B cell (primary cell): ENCODE measurements around the gene LNX1. TPM values are rescaled to one million over a fixed set of nuclear protein-coding genes. Genes with fewer than 3 reads are reported as not detected.

Experiments
- ATAC-seq: fragments of 200-7000 bp; cut with Tn5 transposase; one replicate; pipeline ENCODE4 v1.10.0; 2021; ENCODE audit warnings: low read depth, mild to moderate bottlenecking, moderate number of reproducible peaks, moderate library complexity
- CTCF ChIA-PET: fragments of 350-600 bp; sonication (Branson Sonifier 250); formaldehyde crosslinking; loops from one replicate; lab custom pipeline; 2021; ENCODE audit warnings: antibody characterized with exemption, inconsistent platforms; lab: Charles Lee
- POLR2A ChIA-PET: fragments of 350-600 bp; sonication (Branson Sonifier 250); formaldehyde crosslinking; loops from one replicate; lab custom pipeline; 2021; ENCODE audit warnings: antibody characterized with exemption; lab: Charles Lee
- DNase-seq: peaks from one replicate; pipeline ENCODE4 v3.0.0; 2013
- H2AFZ ChIP-seq: 2 replicates; pipeline ENCODE4 v1.6.1; 2012; ENCODE audit warnings: mild to moderate bottlenecking, low read depth, low read length; ENCODE audit not compliant: insufficient read depth, poor library complexity, severe bottlenecking
- H3K27ac ChIP-seq, 2 donors: 1 replicate in 1 of 2; 2 replicates in 1 of 2; pipeline ENCODE4 v1.5.1; 2012 to 2013; ENCODE audit warnings: low read length in 2 of 2, mild to moderate bottlenecking in 2 of 2, moderate library complexity in 1 of 2
- H3K27me3 ChIP-seq, 4 experiments: fragments of 200-600 bp in 1 of 4; sonication (generic) in 1 of 4; replicated peaks in 1 of 4; 1 replicate in 2 of 4; 2 replicates in 2 of 4; pipeline versions ENCODE4 v1.6.1 to v1.7.0; 2013 to 2016; ENCODE audit warnings: low read length in 3 of 4, mild to moderate bottlenecking in 2 of 4, mixed read lengths in 1 of 4, moderate library complexity in 1 of 4; ENCODE audit not compliant: insufficient read depth in 4 of 4, control insufficient read depth in 3 of 4; ENCODE audit errors: control extremely low read depth in 1 of 4
- H3K36me3 ChIP-seq, 2 experiments: replicated peaks in 1 of 2; 1 replicate in 1 of 2; 2 replicates in 1 of 2; pipeline versions ENCODE4 v1.6.1 to v1.7.1; 2013; ENCODE audit warnings: low read length in 1 of 2; ENCODE audit not compliant: insufficient read depth in 2 of 2, control insufficient read depth in 1 of 2; ENCODE audit errors: control extremely low read depth in 1 of 2, extremely low read depth in 1 of 2
- H3K4me1 ChIP-seq, 2 donors: fragments of 200-600 bp in 1 of 2; sonication (generic) in 1 of 2; 1 replicate in 1 of 2; 2 replicates in 1 of 2; pipeline versions ENCODE4 v1.5.1 to v1.6.1; 2013 to 2017; ENCODE audit warnings: low read length in 2 of 2; ENCODE audit not compliant: control insufficient read depth in 2 of 2, insufficient read depth in 2 of 2
- H3K4me2 ChIP-seq: replicated peaks from 2 replicates; pipeline ENCODE3; 2012; ENCODE audit warnings: mild to moderate bottlenecking, low read depth, low read length; ENCODE audit not compliant: poor library complexity, severe bottlenecking
- H3K4me3 ChIP-seq, 5 experiments: fragments of 200-600 bp in 1 of 5; sonication (generic) in 1 of 5; 1 replicate in 3 of 5; 2 replicates in 2 of 5; pipeline versions ENCODE4 v1.5.1 to v1.7.0; 2011 to 2016; ENCODE audit warnings: low read length in 4 of 5, mild to moderate bottlenecking in 4 of 5, low read depth in 2 of 5, control low read depth in 1 of 5, moderate library complexity in 1 of 5; ENCODE audit not compliant: insufficient read depth in 1 of 5; ENCODE audit errors: control extremely low read depth in 1 of 5, extremely low read depth in 1 of 5
- H3K79me2 ChIP-seq: fragments of 200-600 bp; sonication (generic); one replicate; pipeline ENCODE4 v1.6.0; 2016; ENCODE audit warnings: low read length; ENCODE audit not compliant: control insufficient read depth, insufficient read depth
- H3K9ac ChIP-seq: fragments of 200-600 bp; sonication (generic); 2 replicates; pipeline ENCODE4 v1.6.1; 2017; ENCODE audit warnings: mild to moderate bottlenecking, low read length, moderate library complexity
- H3K9me3 ChIP-seq, 3 donors: one replicate each; pipeline versions ENCODE4 v1.6.1 to v1.7.1; 2013; ENCODE audit warnings: low read length in 2 of 3; ENCODE audit not compliant: control insufficient read depth in 2 of 3, insufficient read depth in 1 of 3; ENCODE audit errors: control extremely low read depth in 1 of 3
- H4K20me1 ChIP-seq: 2 replicates; pipeline ENCODE4 v1.6.0; 2012; ENCODE audit warnings: mild to moderate bottlenecking, low read length; ENCODE audit not compliant: insufficient read depth, control insufficient read depth, poor library complexity, severe bottlenecking
- H3K27ac Mint-ChIP-seq: one replicate; pipeline ENCODE4 v1.8.0; 2021; ENCODE audit warnings: mixed read lengths
- H3K27me3 Mint-ChIP-seq: one replicate; pipeline ENCODE4 v1.8.0; 2021; ENCODE audit warnings: mixed read lengths
- H3K4me1 Mint-ChIP-seq: one replicate; pipeline ENCODE4 v1.8.0; 2021; ENCODE audit warnings: mixed read lengths
- H3K4me3 Mint-ChIP-seq: one replicate; pipeline ENCODE4 v1.8.0; 2021; ENCODE audit warnings: mixed read lengths
- H3K9me3 Mint-ChIP-seq: one replicate; pipeline ENCODE4 v1.8.0; 2022; ENCODE audit warnings: mixed read lengths; ENCODE audit not compliant: insufficient read depth
- CTCF ChIP-seq: fragments of 200-600 bp; IDR thresholded peaks from one replicate; pipeline ENCODE4 v1.8.0; 2022; ENCODE audit warnings: antibody characterized with exemption, mild to moderate bottlenecking
- EZH2 ChIP-seq: IDR thresholded peaks from 2 replicates; pipeline ENCODE4 v1.6.1; 2012; ENCODE audit warnings: borderline replicate concordance, low read depth, mild to moderate bottlenecking, moderate library complexity, low read length; ENCODE audit not compliant: insufficient read depth, poor library complexity, severe bottlenecking
- WGBS: methylation state at CpG from one replicate; pipeline ENCODE4 v1.1.5; 2013; ENCODE audit warnings: missing lambda C conversion rate; ENCODE audit not compliant: insufficient coverage; 5-methylcytosine and 5-hydroxymethylcytosine counted together
- intact Hi-C: fragments of 100-400 bp; cut with micrococcal nuclease; formaldehyde crosslinking; loops from one replicate; pipeline ENCODE4 v1.10.0; 2022
- polyA plus RNA-seq: library from polyadenylated mRNA; depleted of rRNA; stranded (reverse); fragments of >200 nt; gene quantifications from 2 replicates; pipeline ENCODE4 v1.2.3, GENCODE V29; 2012
- total RNA-seq, 2 donors: library from RNA; stranded (reverse); fragments of 120-200 nt in 1 of 2; gene quantifications; 1 replicate in 1 of 2; 2 replicates in 1 of 2; pipeline versions ENCODE4 v1.2.3 to v1.2.4, GENCODE V29; 2013 to 2022

The LNX1 gene
- total and polyA plus RNA-seq, 2 donors (not counting 1 experiment from before 2014, with no cell fraction given) = not detected

DNA sequence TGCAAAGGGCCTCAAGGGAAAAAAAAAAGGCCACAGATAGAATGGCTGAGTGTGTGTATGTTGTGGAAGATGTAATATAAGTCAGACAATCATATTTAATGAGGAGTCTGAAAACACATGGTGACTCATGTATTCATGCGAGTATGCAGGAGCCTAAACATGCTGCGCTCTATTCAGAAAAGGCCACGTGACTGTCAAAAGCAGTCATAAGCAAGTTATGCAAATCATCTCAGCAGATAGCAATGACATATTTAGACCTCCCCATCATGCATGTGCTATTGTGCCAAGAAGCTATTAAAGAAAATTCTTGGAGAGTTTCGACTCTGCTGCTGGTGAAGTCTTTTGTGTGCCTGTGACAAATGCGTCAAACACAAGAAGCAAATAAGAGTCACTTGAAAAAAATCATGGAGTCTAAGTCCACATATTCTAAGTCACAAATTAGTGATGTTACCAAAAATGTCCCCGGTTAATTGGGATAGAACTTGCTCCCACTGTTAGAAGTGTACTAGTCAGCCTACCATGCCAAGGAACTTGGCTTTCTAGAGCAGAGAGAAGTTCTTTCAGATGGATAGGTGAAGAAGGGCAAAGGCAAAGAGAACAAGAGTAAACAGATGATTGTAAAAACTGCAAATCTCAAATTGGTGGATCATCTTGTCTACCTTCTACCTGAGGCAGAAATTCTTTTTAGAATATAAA lies 5.0 kb downstream of the LNX1 start:
- Mint-ChIP-seq H3K27me3 (peaks cover 45% of the 10 kb centered on the region), H3K27ac (no peak overlapping the region), H3K9me3 (no peaks in the 10 kb centered on the region), H3K4me1 (peaks cover 3% of the 10 kb centered on the region), H3K4me3 (no peak overlapping the region)
- H3K9me3 ChIP-seq = peaks cover 0 to 1% (median 0%) of the 10 kb centered on the region in 3 donors
- TF ChIP-seq CTCF = no peak
- TF ChIP-seq EZH2 = no peak
- H3K79me2 ChIP-seq = no peaks in the 10 kb centered on the region
- H4K20me1 ChIP-seq = no peaks in the 10 kb centered on the region
- intact Hi-C loops = no loop called here
- WGBS = no CpG with 5 or more reads among the region's 6 CpGs
- peaks cover 0 to 8% (median 3%) of the 10 kb centered on the region in 4 experiments for H3K27me3 ChIP-seq
- H3K27ac ChIP-seq = no peak overlapping the region
- CTCF ChIA-PET = no interaction called here
- DNase-seq (no peak), ATAC-seq (no peak)
- H3K9ac ChIP-seq = no peak overlapping the region
- H3K36me3 ChIP-seq = no peaks in the 10 kb centered on the region
- POLR2A ChIA-PET = no interaction called here
- no peak overlapping the region for H3K4me3 ChIP-seq
- H3K4me2 ChIP-seq = no peak overlapping the region
- no peak overlapping the region for H2AFZ ChIP-seq
- H3K4me1 ChIP-seq = peaks cover 0 to 4% of the 10 kb centered on the region in 2 donors

- Histone ChIP-seq H3K4me3 (no peak overlapping the region), H3K27me3 (peaks cover 0 to 6% (median 0%) of the 10 kb centered on the region in 4 experiments), H3K4me2 (no peak overlapping the region), H3K27ac (no peak overlapping the region), H3K9me3 (no peaks in the 10 kb centered on the region), H4K20me1 (no peaks in the 10 kb centered on the region), H3K9ac (no peak overlapping the region), H2AFZ (no peak overlapping the region), H3K4me1 (no peaks in the 10 kb centered on the region), H3K36me3 (no peaks in the 10 kb centered on the region), H3K79me2 (no peaks in the 10 kb centered on the region)
- WGBS = 50% methylated on average over 1 of the region's 4 CpGs
- POLR2A ChIA-PET = no interaction called here
- TF ChIP-seq CTCF = no peak
- TF ChIP-seq EZH2 = no peak
- Mint-ChIP-seq H3K9me3 (no peaks in the 10 kb centered on the region), H3K27ac (no peak overlapping the region), H3K27me3 (peaks cover 33% of the 10 kb centered on the region), H3K4me1 (no peaks in the 10 kb centered on the region), H3K4me3 (no peak overlapping the region)
- intact Hi-C loops = no loop called here
- DNase-seq (no peak), ATAC-seq (no peak)
- CTCF ChIA-PET = no interaction called here
These were observed 6.6 kb downstream of the LNX1 start for GRCh38 chr4:53584658-53585057.
